HG02885 (cell line): ENCODE data around the gene ALS2CL.

Source experiments
- ATAC-seq: cut with Tn5 transposase; IDR thresholded peaks from one replicate; pipeline ENCODE4 v1.9.1; 2021; ENCODE audit warnings: mild to moderate bottlenecking; ENCODE audit not compliant: unreplicated experiment, poor library complexity

ALS2CL gene

GRCh38 chr3:46716461-46717441, 23.3 kb upstream of the ALS2CL start:
- ATAC-seq: no peak

- no peak for ATAC-seq
Measured at GRCh38 chr3:46715507-46716175, 22.2 kb upstream of the ALS2CL start.

GRCh38 chr3:46714728-46715506, 21.4 kb upstream of the ALS2CL start:
- no peak for ATAC-seq

GRCh38 chr3:46713898-46714552, 20.5 kb upstream of the ALS2CL start:
- ATAC-seq: peak; percentile 64

GRCh38 chr3:46713050-46713897, 19.8 kb upstream of the ALS2CL start:
- ATAC-seq: no peak

- ATAC-seq: no peak
Measured at GRCh38 chr3:46712191-46713049, 18.9 kb upstream of the ALS2CL start.

GRCh38 chr3:46711760-46712159, 18.3 kb upstream of the ALS2CL start:
- ATAC-seq: no peak

GRCh38 chr3:46711305-46711704, 17.8 kb upstream of the ALS2CL start:
- ATAC-seq: no peak

GRCh38 chr3:46710671-46711295, 17.3 kb upstream of the ALS2CL start:
- ATAC-seq: no peak

- ATAC-seq: no peak
Measured at GRCh38 chr3:46710229-46710628, 16.8 kb upstream of the ALS2CL start.

GRCh38 chr3:46709721-46710120, 16.2 kb upstream of the ALS2CL start:
- ATAC-seq: no peak

GRCh38 chr3:46709157-46709654, 15.7 kb upstream of the ALS2CL start:
- no peak for ATAC-seq

- no peak for ATAC-seq
Measured at GRCh38 chr3:46708401-46709156, 15.1 kb upstream of the ALS2CL start.

- ATAC-seq: no peak
Measured at GRCh38 chr3:46707601-46708011, 14.1 kb upstream of the ALS2CL start.

- no peak for ATAC-seq
Measured at GRCh38 chr3:46706771-46707582, 13.5 kb upstream of the ALS2CL start.
